Activated naive CD4-positive, alpha-beta T cell treated with anti-CD3 and anti-CD28 coated beads, Interleukin-2, amount 10 ng/mL, durations not matched to agents 7 days and 5 days (primary cell): ENCODE data around the gene CSNK1G2.

Experiments used
- CTCF ChIA-PET: fragments of 350-600 bp; sonication (Branson Sonifier 250); formaldehyde crosslinking; loops from one replicate; lab custom pipeline; 2021; ENCODE audit warnings: antibody characterized with exemption; lab: Charles Lee
- DNase-seq: peaks from one replicate; pipeline ENCODE4 v3.0.0-alpha.2; 2020
- H3K27ac Mint-ChIP-seq: one replicate; pipeline ENCODE4 v1.8.0; 2021; ENCODE audit warnings: mild to moderate bottlenecking, moderate library complexity, mixed read lengths
- H3K27me3 Mint-ChIP-seq: one replicate; pipeline ENCODE4 v1.8.0; 2021; ENCODE audit warnings: mild to moderate bottlenecking, mixed read lengths
- H3K36me3 Mint-ChIP-seq: one replicate; pipeline ENCODE4 v1.8.0; 2021; ENCODE audit warnings: mixed read lengths
- H3K4me1 Mint-ChIP-seq: one replicate; pipeline ENCODE4 v1.8.0; 2021; ENCODE audit warnings: mixed read lengths
- H3K4me3 Mint-ChIP-seq: one replicate; pipeline ENCODE4 v1.8.0; 2021; ENCODE audit warnings: mild to moderate bottlenecking, moderate library complexity, mixed read lengths
- H3K9me3 Mint-ChIP-seq: one replicate; pipeline ENCODE4 v1.8.0; 2021; ENCODE audit warnings: mixed read lengths

Gene CSNK1G2

GRCh38 chr19:1956868-1957492 lies 16.0 kb downstream of the CSNK1G2 start:
- H3K36me3 Mint-ChIP-seq = peaks cover 15% of the 10 kb centered on the region
- no peaks in the 10 kb centered on the region for H3K27me3 Mint-ChIP-seq
- no peak overlapping the region for H3K27ac Mint-ChIP-seq
- no peaks in the 10 kb centered on the region for H3K9me3 Mint-ChIP-seq
- CTCF ChIA-PET = no interaction called here
- DNase-seq = no peak
- no peak overlapping the region for H3K4me3 Mint-ChIP-seq
- peaks cover 4% of the 10 kb centered on the region for H3K4me1 Mint-ChIP-seq

GRCh38 chr19:1957562-1958248 lies 16.7 kb downstream of the CSNK1G2 start:
- Mint-ChIP-seq H3K27ac (no peak overlapping the region), H3K36me3 (peaks cover 8% of the 10 kb centered on the region), H3K4me3 (no peak overlapping the region), H3K27me3 (no peaks in the 10 kb centered on the region), H3K9me3 (no peaks in the 10 kb centered on the region), H3K4me1 (peaks cover 2% of the 10 kb centered on the region)
- no peak for DNase-seq
- CTCF ChIA-PET = no interaction called here

- Mint-ChIP-seq H3K27ac (no peak overlapping the region), H3K27me3 (no peaks in the 10 kb centered on the region), H3K4me3 (no peak overlapping the region), H3K36me3 (peaks cover 8% of the 10 kb centered on the region), H3K4me1 (peaks cover 2% of the 10 kb centered on the region), H3K9me3 (no peaks in the 10 kb centered on the region)
- CTCF ChIA-PET = no interaction called here
- no peak for DNase-seq
These were observed 19.1 kb downstream of the CSNK1G2 start for GRCh38 chr19:1959928-1960589.

- H3K27me3 Mint-ChIP-seq = no peaks in the 10 kb centered on the region
- peaks cover 7% of the 10 kb centered on the region for H3K4me1 Mint-ChIP-seq
- no peaks in the 10 kb centered on the region for H3K9me3 Mint-ChIP-seq
- no peak overlapping the region for H3K4me3 Mint-ChIP-seq
- no peak for DNase-seq
- H3K36me3 Mint-ChIP-seq = peaks cover 12% of the 10 kb centered on the region
- CTCF ChIA-PET = no interaction called here
- no peak overlapping the region for H3K27ac Mint-ChIP-seq
These were observed 20.3 kb downstream of the CSNK1G2 start for GRCh38 chr19:1961000-1961883.

GRCh38 chr19:1962674-1963073 lies 21.7 kb downstream of the CSNK1G2 start:
- Mint-ChIP-seq H3K4me1 (peaks cover 16% of the 10 kb centered on the region), H3K36me3 (peaks cover 16% of the 10 kb centered on the region), H3K27ac (no peak overlapping the region), H3K4me3 (no peak overlapping the region), H3K9me3 (no peaks in the 10 kb centered on the region), H3K27me3 (no peaks in the 10 kb centered on the region)
- CTCF ChIA-PET = no interaction called here
- DNase-seq = no peak

- CTCF ChIA-PET = interaction anchor here (0.6 kb wide), 1 partner anchor 670 kb away, joined by 3 read pairs; no protein-coding TSS in a partner anchor
These were observed 26.2 kb downstream of the CSNK1G2 start for GRCh38 chr19:1967087-1967608.

GRCh38 chr19:1968279-1969175 lies 27.6 kb downstream of the CSNK1G2 start:
- Mint-ChIP-seq H3K36me3 (peaks cover 16% of the 10 kb centered on the region), H3K9me3 (no peaks in the 10 kb centered on the region), H3K27ac (peak overlapping the region; percentile 45), H3K4me1 (peaks cover 18% of the 10 kb centered on the region), H3K27me3 (no peaks in the 10 kb centered on the region), H3K4me3 (no peak overlapping the region)
- no peak for DNase-seq
- CTCF ChIA-PET = no interaction called here

More at GRCh38 chr19:1967087-1967608, 26.2 kb downstream of the CSNK1G2 start:
- DNase-seq = peak; percentile 68
- Mint-ChIP-seq H3K36me3 (peaks cover 17% of the 10 kb centered on the region), H3K27ac (peak overlapping the region; percentile 83), H3K9me3 (no peaks in the 10 kb centered on the region), H3K4me1 (peaks cover 16% of the 10 kb centered on the region), H3K27me3 (no peaks in the 10 kb centered on the region), H3K4me3 (no peak overlapping the region)

- no peaks in the 10 kb centered on the region for H3K27me3 Mint-ChIP-seq
- no peaks in the 10 kb centered on the region for H3K9me3 Mint-ChIP-seq
- H3K4me1 Mint-ChIP-seq = peaks cover 19% of the 10 kb centered on the region
- H3K27ac Mint-ChIP-seq = peak overlapping the region; percentile 45
- H3K36me3 Mint-ChIP-seq = peaks cover 18% of the 10 kb centered on the region
- no peak for DNase-seq
- CTCF ChIA-PET = interaction anchor here (1.6 kb wide), 1 partner anchor 24 kb away, joined by 5 read pairs; no protein-coding TSS in a partner anchor
- no peak overlapping the region for H3K4me3 Mint-ChIP-seq
These were observed 28.4 kb downstream of the CSNK1G2 start for GRCh38 chr19:1969176-1970002.

GRCh38 chr19:1970003-1970805 lies 29.2 kb downstream of the CSNK1G2 start:
- H3K27ac Mint-ChIP-seq = no peak overlapping the region
- DNase-seq = no peak
- peaks cover 19% of the 10 kb centered on the region for H3K4me1 Mint-ChIP-seq
- no peaks in the 10 kb centered on the region for H3K27me3 Mint-ChIP-seq
- CTCF ChIA-PET = interaction anchor here (1.6 kb wide), 1 partner anchor 25 kb away, joined by 5 read pairs; no protein-coding TSS in a partner anchor
- no peaks in the 10 kb centered on the region for H3K9me3 Mint-ChIP-seq
- peaks cover 21% of the 10 kb centered on the region for H3K36me3 Mint-ChIP-seq
- H3K4me3 Mint-ChIP-seq = no peak overlapping the region

GRCh38 chr19:1970806-1971502 lies 30.0 kb downstream of the CSNK1G2 start:
- Mint-ChIP-seq H3K27me3 (no peaks in the 10 kb centered on the region), H3K4me3 (no peak overlapping the region), H3K9me3 (no peaks in the 10 kb centered on the region), H3K27ac (no peak overlapping the region), H3K4me1 (peaks cover 17% of the 10 kb centered on the region), H3K36me3 (peaks cover 21% of the 10 kb centered on the region)
- DNase-seq = no peak
- CTCF ChIA-PET = interaction anchor here (1.6 kb wide), 1 partner anchor 25 kb away, joined by 5 read pairs; no protein-coding TSS in a partner anchor

GRCh38 chr19:1974381-1975161 lies 33.6 kb downstream of the CSNK1G2 start:
- Mint-ChIP-seq H3K9me3 (no peaks in the 10 kb centered on the region), H3K27me3 (no peaks in the 10 kb centered on the region), H3K27ac (no peak overlapping the region), H3K4me3 (no peak overlapping the region), H3K4me1 (peaks cover 3% of the 10 kb centered on the region), H3K36me3 (peaks cover 14% of the 10 kb centered on the region)
- DNase-seq = no peak
- CTCF ChIA-PET = no interaction called here
